ENCODE results near the gene TERT.
"Not testable (repeated sequence)": the region's sequence is repeated elsewhere in the genome, so short reads cannot be mapped to it uniquely, and the experiment has no call there.

Gene TERT

GRCh38 chr5:1279443-1280151 lies 15.3 kb downstream of the TERT start:
- H3K4me3 ChIP-seq (ENCODE audit: low read depth, low read length), result peak overlapping the region; percentile 68
- TF ChIP-seq CTCF (IDR thresholded peaks at IDR 0.05; ENCODE audit: low read depth, low read length), result no peak

- no peak for TF ChIP-seq CTCF (IDR thresholded peaks at IDR 0.05; ENCODE audit: low read depth, low read length)
- H3K4me3 ChIP-seq (ENCODE audit: low read depth, low read length), result peak overlapping the region; percentile 68
These were observed 16.0 kb downstream of the TERT start for GRCh38 chr5:1278656-1279442.

- H3K4me3 ChIP-seq (ENCODE audit: low read depth, low read length), result peak overlapping the region; percentile 63
- TF ChIP-seq CTCF (IDR thresholded peaks at IDR 0.05; ENCODE audit: low read depth, low read length), result no peak
These were observed 16.7 kb downstream of the TERT start for GRCh38 chr5:1278216-1278615.

- no peak for TF ChIP-seq CTCF (IDR thresholded peaks at IDR 0.05; ENCODE audit: low read depth, low read length)
- H3K4me3 ChIP-seq (ENCODE audit: low read depth, low read length), result no peak overlapping the region
These were observed 17.1 kb downstream of the TERT start for GRCh38 chr5:1277781-1278180.

- no peak for TF ChIP-seq CTCF (IDR thresholded peaks at IDR 0.05; ENCODE audit: low read depth, low read length)
- H3K4me3 ChIP-seq (ENCODE audit: low read depth, low read length), result no peak overlapping the region
These were observed 17.5 kb downstream of the TERT start for GRCh38 chr5:1277331-1277730.

- TF ChIP-seq CTCF (IDR thresholded peaks at IDR 0.05; ENCODE audit: low read depth, low read length), result no peak
- H3K4me3 ChIP-seq (ENCODE audit: low read depth, low read length), result no peak overlapping the region
These were observed 17.9 kb downstream of the TERT start for GRCh38 chr5:1276930-1277329.

- H3K4me3 ChIP-seq (ENCODE audit: low read depth, low read length), result not testable (repeated sequence)
These were observed 19.2 kb downstream of the TERT start for GRCh38 chr5:1275397-1276391.
